HG03521 (cell line): ENCODE measurements around the gene HSPA12B.
"Not testable (repeated sequence)": the region's sequence is repeated elsewhere in the genome, so short reads cannot be mapped to it uniquely, and the experiment has no call there.

ENCODE experiments used
- ATAC-seq: cut with Tn5 transposase; IDR thresholded peaks from one replicate; pipeline ENCODE4 v1.9.1; 2021; ENCODE audit warnings: mild to moderate bottlenecking, moderate library complexity; ENCODE audit not compliant: unreplicated experiment

HSPA12B gene

GRCh38 chr20:3784216-3784853, 51.9 kb downstream of the HSPA12B start:
- ATAC-seq = no peak

GRCh38 chr20:3784863-3785239, 52.4 kb downstream of the HSPA12B start:
- no peak for ATAC-seq

GRCh38 chr20:3785240-3786125, 53.0 kb downstream of the HSPA12B start:
- no peak for ATAC-seq

- peak; percentile 17 for ATAC-seq
Observed at GRCh38 chr20:3786126-3786484, 53.6 kb downstream of the HSPA12B start.

GRCh38 chr20:3786665-3787323, 54.3 kb downstream of the HSPA12B start, which contains the start of gene CENPB:
CENPB (minus strand) TSS chr20:3786740; CDS start chr20:3786483, 257 bp downstream.
- peak; percentile 82 for ATAC-seq

- ATAC-seq = no peak
Observed at GRCh38 chr20:3787324-3788014, 55.0 kb downstream of the HSPA12B start.

GRCh38 chr20:3788685-3789155, 56.2 kb downstream of the HSPA12B start:
- ATAC-seq = no peak

GRCh38 chr20:3789201-3789600, 56.7 kb downstream of the HSPA12B start:
- not testable (repeated sequence) for ATAC-seq

- not testable (repeated sequence) for ATAC-seq
Observed at GRCh38 chr20:3794168-3794567, 61.7 kb downstream of the HSPA12B start.

- no peak for ATAC-seq
Observed at GRCh38 chr20:3794701-3795420, 62.4 kb downstream of the HSPA12B start.

- ATAC-seq = peak; percentile 59
Observed at GRCh38 chr20:3795511-3796468, 63.3 kb downstream of the HSPA12B start, which contains the start of gene CDC25B. CDC25B (plus strand) TSS chr20:3796310; CDS start chr20:3796532, 222 bp downstream.

GRCh38 chr20:3796477-3797225, 64.2 kb downstream of the HSPA12B start:
- ATAC-seq = no peak

- no peak for ATAC-seq
Observed at GRCh38 chr20:3797226-3797545, 64.7 kb downstream of the HSPA12B start.

GRCh38 chr20:3797592-3798372, 65.3 kb downstream of the HSPA12B start:
- no peak for ATAC-seq

- no peak for ATAC-seq
Observed at GRCh38 chr20:3798373-3798768, 65.9 kb downstream of the HSPA12B start.

GRCh38 chr20:3798908-3799248, 66.4 kb downstream of the HSPA12B start:
- ATAC-seq = no peak

GRCh38 chr20:3800256-3800877, 67.9 kb downstream of the HSPA12B start:
- ATAC-seq = no peak
